HL-60 (cell line): ENCODE results near the gene TTYH3.

Source experiments
- DNase-seq, 2 experiments: peaks; one replicate each; pipeline ENCODE4 v3.0.0-alpha.2; 2010 to 2020; ENCODE audit warnings: low read depth in 1 of 2, low spot score in 1 of 2
- H3K27ac ChIP-seq: fragments of 250-450 bp; sonication (Bioruptor Pico); replicated peaks from 2 replicates; pipeline ENCODE4 v1.5.1; 2020; ENCODE audit warnings: mild to moderate bottlenecking, moderate library complexity
- H3K27me3 ChIP-seq: fragments of 250-450 bp; sonication (Bioruptor Pico); 2 replicates; pipeline ENCODE4 v1.5.1; 2021; ENCODE audit warnings: mild to moderate bottlenecking, moderate library complexity; ENCODE audit not compliant: insufficient read depth, poor library complexity, severe bottlenecking
- H3K4me3 ChIP-seq: replicated peaks from 2 replicates; pipeline ENCODE4 v1.5.1; 2011; ENCODE audit warnings: mild to moderate bottlenecking, control low read depth, low read length; ENCODE audit not compliant: insufficient read depth
- CTCF ChIP-seq: IDR thresholded peaks from one replicate; pipeline ENCODE4 v1.5.1; 2011; ENCODE audit warnings: low read length, control low read depth, inconsistent platforms; ENCODE audit not compliant: insufficient read depth
- GABPA ChIP-seq: IDR thresholded peaks from 2 replicates; pipeline ENCODE4 v1.6.1; 2012; ENCODE audit warnings: low read depth
- POLR2AphosphoS5 ChIP-seq: IDR thresholded peaks from 2 replicates; pipeline ENCODE4 v1.6.1; 2012; ENCODE audit warnings: low read depth
- SPI1 ChIP-seq: IDR thresholded peaks from 2 replicates; pipeline ENCODE4 v1.6.1; 2012; ENCODE audit warnings: low read depth, mild to moderate bottlenecking, borderline replicate concordance
- TF ChIP-seq, protein P1 (sequence below): IDR thresholded peaks from 2 replicates; pipeline ENCODE4 v1.6.1; 2012; ENCODE audit warnings: low read depth; ENCODE audit not compliant: insufficient replicate concordance

The TTYH3 gene

GRCh38 chr7:2624293-2624886 is 7.4 kb upstream of the TTYH3 start:
- Histone ChIP-seq H3K27ac (no peak overlapping the region), H3K4me3 (no peak overlapping the region), H3K27me3 (no peaks in the 10 kb centered on the region)
- no peak for DNase-seq
- TF ChIP-seq POLR2AphosphoS5 (no peak), GABPA (no peak), SPI1 (no peak)

DNA sequence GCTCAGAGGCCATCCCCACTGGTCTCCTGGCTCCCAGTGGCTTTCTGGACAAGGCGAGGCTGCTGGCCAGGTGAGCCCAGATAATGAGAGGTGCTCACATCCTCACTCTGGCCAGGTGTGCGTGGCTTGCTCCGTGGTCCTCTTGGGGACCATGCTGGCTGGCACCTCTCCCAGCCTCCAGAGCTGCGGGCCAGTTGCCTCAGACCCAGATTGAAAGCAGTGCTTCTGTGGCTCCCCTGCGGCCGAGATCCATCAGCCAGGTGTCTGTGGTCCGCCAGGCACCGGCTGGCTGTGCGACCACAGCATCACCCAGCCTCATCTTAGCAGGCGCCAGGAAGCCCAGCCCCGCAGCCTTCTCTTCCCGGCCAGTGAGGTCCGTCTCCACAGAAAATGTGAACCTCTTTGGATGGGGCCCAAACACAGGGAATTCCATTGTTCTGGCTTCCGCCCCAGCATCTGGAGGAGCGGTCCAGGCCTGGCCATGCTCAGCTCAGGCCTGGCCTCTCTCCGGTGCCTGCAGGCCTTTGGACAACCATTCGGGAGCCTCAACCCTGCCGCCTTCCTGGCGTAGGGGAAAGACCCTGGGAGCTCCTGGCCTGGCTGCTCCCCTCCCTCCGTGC is 5.2 kb upstream of the TTYH3 start:
- DNase-seq = no peak
- Histone ChIP-seq H3K27ac (no peak overlapping the region), H3K4me3 (no peak overlapping the region), H3K27me3 (no peaks in the 10 kb centered on the region)
- TF ChIP-seq SPI1 (no peak), POLR2AphosphoS5 (no peak), CTCF (no peak), GABPA (no peak)
- TF ChIP-seq, protein P1, sequence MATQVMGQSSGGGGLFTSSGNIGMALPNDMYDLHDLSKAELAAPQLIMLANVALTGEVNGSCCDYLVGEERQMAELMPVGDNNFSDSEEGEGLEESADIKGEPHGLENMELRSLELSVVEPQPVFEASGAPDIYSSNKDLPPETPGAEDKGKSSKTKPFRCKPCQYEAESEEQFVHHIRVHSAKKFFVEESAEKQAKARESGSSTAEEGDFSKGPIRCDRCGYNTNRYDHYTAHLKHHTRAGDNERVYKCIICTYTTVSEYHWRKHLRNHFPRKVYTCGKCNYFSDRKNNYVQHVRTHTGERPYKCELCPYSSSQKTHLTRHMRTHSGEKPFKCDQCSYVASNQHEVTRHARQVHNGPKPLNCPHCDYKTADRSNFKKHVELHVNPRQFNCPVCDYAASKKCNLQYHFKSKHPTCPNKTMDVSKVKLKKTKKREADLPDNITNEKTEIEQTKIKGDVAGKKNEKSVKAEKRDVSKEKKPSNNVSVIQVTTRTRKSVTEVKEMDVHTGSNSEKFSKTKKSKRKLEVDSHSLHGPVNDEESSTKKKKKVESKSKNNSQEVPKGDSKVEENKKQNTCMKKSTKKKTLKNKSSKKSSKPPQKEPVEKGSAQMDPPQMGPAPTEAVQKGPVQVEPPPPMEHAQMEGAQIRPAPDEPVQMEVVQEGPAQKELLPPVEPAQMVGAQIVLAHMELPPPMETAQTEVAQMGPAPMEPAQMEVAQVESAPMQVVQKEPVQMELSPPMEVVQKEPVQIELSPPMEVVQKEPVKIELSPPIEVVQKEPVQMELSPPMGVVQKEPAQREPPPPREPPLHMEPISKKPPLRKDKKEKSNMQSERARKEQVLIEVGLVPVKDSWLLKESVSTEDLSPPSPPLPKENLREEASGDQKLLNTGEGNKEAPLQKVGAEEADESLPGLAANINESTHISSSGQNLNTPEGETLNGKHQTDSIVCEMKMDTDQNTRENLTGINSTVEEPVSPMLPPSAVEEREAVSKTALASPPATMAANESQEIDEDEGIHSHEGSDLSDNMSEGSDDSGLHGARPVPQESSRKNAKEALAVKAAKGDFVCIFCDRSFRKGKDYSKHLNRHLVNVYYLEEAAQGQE = no peak

DNA sequence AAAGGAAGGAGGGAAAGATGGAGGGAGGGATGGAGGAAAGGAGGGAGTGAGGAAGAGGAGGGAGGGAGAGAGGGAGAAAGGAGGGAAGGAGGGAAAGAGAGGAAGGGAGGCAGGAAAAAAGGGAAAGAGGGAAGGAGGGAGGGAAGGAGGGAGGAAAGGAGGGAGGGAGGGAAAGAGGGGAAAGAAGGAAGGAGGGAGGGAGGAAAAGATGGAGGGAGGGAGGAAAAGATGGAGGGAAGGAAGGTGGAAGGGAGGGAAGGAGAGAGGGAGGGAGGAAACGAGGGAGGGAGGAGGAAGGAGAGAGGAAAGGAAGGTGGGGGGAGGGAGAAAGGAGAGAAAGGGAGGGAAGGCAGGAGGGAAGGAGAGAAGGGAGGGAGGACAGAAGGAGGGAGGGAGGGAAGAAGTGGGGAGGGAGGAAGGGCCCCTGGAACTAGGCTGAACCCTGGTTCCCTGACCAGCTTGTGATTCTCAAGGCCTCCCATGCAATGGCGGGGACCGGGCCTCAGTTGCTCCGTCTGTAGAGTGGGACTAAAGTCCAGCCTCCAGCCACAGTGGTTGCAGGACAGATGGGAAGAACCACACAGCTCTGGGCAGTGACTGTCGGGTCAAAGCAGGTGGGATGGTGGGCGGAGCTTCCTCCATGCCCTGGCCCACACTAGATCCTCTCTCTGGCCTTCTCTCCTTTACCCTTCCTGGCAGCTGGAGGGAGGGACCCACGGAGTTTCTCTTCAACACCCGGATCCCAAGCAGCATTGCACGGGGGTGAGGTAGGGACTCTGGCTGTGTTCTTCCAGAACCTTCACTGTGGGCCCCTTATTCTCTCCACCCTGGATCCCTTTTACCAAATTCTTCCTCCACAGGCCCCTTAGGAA is 4.3 kb upstream of the TTYH3 start:
- Histone ChIP-seq H3K4me3 (no peak overlapping the region), H3K27ac (no peak overlapping the region), H3K27me3 (no peaks in the 10 kb centered on the region)
- no peak for DNase-seq
- no peak for TF ChIP-seq SPI1
- TF ChIP-seq, protein P1 = no peak
- no peak for TF ChIP-seq POLR2AphosphoS5
- TF ChIP-seq CTCF = no peak
- TF ChIP-seq GABPA = no peak

DNA sequence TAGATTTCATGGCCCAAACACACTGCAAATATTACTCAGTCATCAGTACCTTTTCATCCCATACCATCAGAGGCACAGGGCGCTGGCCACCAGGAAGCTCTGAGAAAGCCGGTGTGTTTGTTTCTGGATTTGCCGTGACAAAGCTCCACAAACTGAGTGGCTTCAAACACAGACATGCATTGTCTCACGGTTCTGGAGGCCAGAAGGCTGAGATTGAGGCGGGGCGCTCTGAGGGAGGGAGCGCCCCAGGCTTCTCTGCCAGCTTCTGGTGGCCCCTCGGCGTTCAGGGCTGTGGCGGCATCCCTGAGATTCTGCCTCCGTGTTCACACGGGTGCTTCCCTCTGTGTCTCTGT is 3.7 kb upstream of the TTYH3 start:
- DNase-seq = no peak
- Histone ChIP-seq H3K27me3 (no peaks in the 10 kb centered on the region), H3K27ac (no peak overlapping the region), H3K4me3 (no peak overlapping the region)
- TF ChIP-seq, protein P1 = no peak
- TF ChIP-seq SPI1 (no peak), CTCF (no peak), POLR2AphosphoS5 (no peak), GABPA (no peak)
